Measurements from ENCODE around the gene STK17B.

DNA sequence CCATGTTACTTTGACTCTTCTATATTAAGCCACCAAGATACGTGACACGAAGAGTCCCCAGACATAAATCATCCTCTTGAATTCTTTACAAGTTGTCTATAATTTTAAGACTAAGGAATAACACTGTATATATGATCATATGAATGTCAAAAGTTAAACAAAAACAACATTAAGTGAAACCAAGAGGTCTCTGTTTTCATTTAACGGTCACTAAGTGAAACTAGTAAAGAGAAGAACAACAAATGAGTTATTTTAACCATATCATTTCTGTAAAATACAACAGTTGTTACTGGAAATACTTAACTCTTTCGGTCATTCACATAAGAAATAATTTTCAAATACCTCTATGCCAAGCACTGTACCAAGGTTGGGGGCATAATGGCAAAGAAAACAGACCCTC, 45.7 kb upstream of the STK17B start:
- TF ChIP-seq, protein P1, sequence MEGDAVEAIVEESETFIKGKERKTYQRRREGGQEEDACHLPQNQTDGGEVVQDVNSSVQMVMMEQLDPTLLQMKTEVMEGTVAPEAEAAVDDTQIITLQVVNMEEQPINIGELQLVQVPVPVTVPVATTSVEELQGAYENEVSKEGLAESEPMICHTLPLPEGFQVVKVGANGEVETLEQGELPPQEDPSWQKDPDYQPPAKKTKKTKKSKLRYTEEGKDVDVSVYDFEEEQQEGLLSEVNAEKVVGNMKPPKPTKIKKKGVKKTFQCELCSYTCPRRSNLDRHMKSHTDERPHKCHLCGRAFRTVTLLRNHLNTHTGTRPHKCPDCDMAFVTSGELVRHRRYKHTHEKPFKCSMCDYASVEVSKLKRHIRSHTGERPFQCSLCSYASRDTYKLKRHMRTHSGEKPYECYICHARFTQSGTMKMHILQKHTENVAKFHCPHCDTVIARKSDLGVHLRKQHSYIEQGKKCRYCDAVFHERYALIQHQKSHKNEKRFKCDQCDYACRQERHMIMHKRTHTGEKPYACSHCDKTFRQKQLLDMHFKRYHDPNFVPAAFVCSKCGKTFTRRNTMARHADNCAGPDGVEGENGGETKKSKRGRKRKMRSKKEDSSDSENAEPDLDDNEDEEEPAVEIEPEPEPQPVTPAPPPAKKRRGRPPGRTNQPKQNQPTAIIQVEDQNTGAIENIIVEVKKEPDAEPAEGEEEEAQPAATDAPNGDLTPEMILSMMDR (IDR thresholded peaks at IDR 0.05) = no peak
- TF ChIP-seq POLR2A (IDR thresholded peaks at IDR 0.05) = no peak
